B cell (primary cell): ENCODE measurements around the gene FEM1C. TPM values are rescaled to one million over a fixed set of nuclear protein-coding genes. Genes with fewer than 3 reads are reported as not detected.

ENCODE experiments used
- ATAC-seq: fragments of 200-7000 bp; cut with Tn5 transposase; one replicate; pipeline ENCODE4 v1.10.0; 2021; ENCODE audit warnings: low read depth, mild to moderate bottlenecking, moderate number of reproducible peaks, moderate library complexity
- CTCF ChIA-PET: fragments of 350-600 bp; sonication (Branson Sonifier 250); formaldehyde crosslinking; loops from one replicate; lab custom pipeline; 2021; ENCODE audit warnings: antibody characterized with exemption, inconsistent platforms; lab: Charles Lee
- POLR2A ChIA-PET: fragments of 350-600 bp; sonication (Branson Sonifier 250); formaldehyde crosslinking; loops from one replicate; lab custom pipeline; 2021; ENCODE audit warnings: antibody characterized with exemption; lab: Charles Lee
- DNase-seq: peaks from one replicate; pipeline ENCODE4 v3.0.0; 2013
- H2AFZ ChIP-seq: 2 replicates; pipeline ENCODE4 v1.6.1; 2012; ENCODE audit warnings: mild to moderate bottlenecking, low read depth, low read length; ENCODE audit not compliant: insufficient read depth, poor library complexity, severe bottlenecking
- H3K27ac ChIP-seq, 2 donors: 1 replicate in 1 of 2; 2 replicates in 1 of 2; pipeline ENCODE4 v1.5.1; 2012 to 2013; ENCODE audit warnings: low read length in 2 of 2, mild to moderate bottlenecking in 2 of 2, moderate library complexity in 1 of 2
- H3K27me3 ChIP-seq, 4 experiments: fragments of 200-600 bp in 1 of 4; sonication (generic) in 1 of 4; replicated peaks in 1 of 4; 1 replicate in 2 of 4; 2 replicates in 2 of 4; pipeline versions ENCODE4 v1.6.1 to v1.7.0; 2013 to 2016; ENCODE audit warnings: low read length in 3 of 4, mild to moderate bottlenecking in 2 of 4, mixed read lengths in 1 of 4, moderate library complexity in 1 of 4; ENCODE audit not compliant: insufficient read depth in 4 of 4, control insufficient read depth in 3 of 4; ENCODE audit errors: control extremely low read depth in 1 of 4
- H3K36me3 ChIP-seq, 2 experiments: replicated peaks in 1 of 2; 1 replicate in 1 of 2; 2 replicates in 1 of 2; pipeline versions ENCODE4 v1.6.1 to v1.7.1; 2013; ENCODE audit warnings: low read length in 1 of 2; ENCODE audit not compliant: insufficient read depth in 2 of 2, control insufficient read depth in 1 of 2; ENCODE audit errors: control extremely low read depth in 1 of 2, extremely low read depth in 1 of 2
- H3K4me1 ChIP-seq, 2 donors: fragments of 200-600 bp in 1 of 2; sonication (generic) in 1 of 2; 1 replicate in 1 of 2; 2 replicates in 1 of 2; pipeline versions ENCODE4 v1.5.1 to v1.6.1; 2013 to 2017; ENCODE audit warnings: low read length in 2 of 2; ENCODE audit not compliant: control insufficient read depth in 2 of 2, insufficient read depth in 2 of 2
- H3K4me2 ChIP-seq: replicated peaks from 2 replicates; pipeline ENCODE3; 2012; ENCODE audit warnings: mild to moderate bottlenecking, low read depth, low read length; ENCODE audit not compliant: poor library complexity, severe bottlenecking
- H3K4me3 ChIP-seq, 5 experiments: fragments of 200-600 bp in 1 of 5; sonication (generic) in 1 of 5; 1 replicate in 3 of 5; 2 replicates in 2 of 5; pipeline versions ENCODE4 v1.5.1 to v1.7.0; 2011 to 2016; ENCODE audit warnings: low read length in 4 of 5, mild to moderate bottlenecking in 4 of 5, low read depth in 2 of 5, control low read depth in 1 of 5, moderate library complexity in 1 of 5; ENCODE audit not compliant: insufficient read depth in 1 of 5; ENCODE audit errors: control extremely low read depth in 1 of 5, extremely low read depth in 1 of 5
- H3K79me2 ChIP-seq: fragments of 200-600 bp; sonication (generic); one replicate; pipeline ENCODE4 v1.6.0; 2016; ENCODE audit warnings: low read length; ENCODE audit not compliant: control insufficient read depth, insufficient read depth
- H3K9ac ChIP-seq: fragments of 200-600 bp; sonication (generic); 2 replicates; pipeline ENCODE4 v1.6.1; 2017; ENCODE audit warnings: mild to moderate bottlenecking, low read length, moderate library complexity
- H3K9me3 ChIP-seq, 3 donors: one replicate each; pipeline versions ENCODE4 v1.6.1 to v1.7.1; 2013; ENCODE audit warnings: low read length in 2 of 3; ENCODE audit not compliant: control insufficient read depth in 2 of 3, insufficient read depth in 1 of 3; ENCODE audit errors: control extremely low read depth in 1 of 3
- H4K20me1 ChIP-seq: 2 replicates; pipeline ENCODE4 v1.6.0; 2012; ENCODE audit warnings: mild to moderate bottlenecking, low read length; ENCODE audit not compliant: insufficient read depth, control insufficient read depth, poor library complexity, severe bottlenecking
- H3K27ac Mint-ChIP-seq: one replicate; pipeline ENCODE4 v1.8.0; 2021; ENCODE audit warnings: mixed read lengths
- H3K27me3 Mint-ChIP-seq: one replicate; pipeline ENCODE4 v1.8.0; 2021; ENCODE audit warnings: mixed read lengths
- H3K4me1 Mint-ChIP-seq: one replicate; pipeline ENCODE4 v1.8.0; 2021; ENCODE audit warnings: mixed read lengths
- H3K4me3 Mint-ChIP-seq: one replicate; pipeline ENCODE4 v1.8.0; 2021; ENCODE audit warnings: mixed read lengths
- H3K9me3 Mint-ChIP-seq: one replicate; pipeline ENCODE4 v1.8.0; 2022; ENCODE audit warnings: mixed read lengths; ENCODE audit not compliant: insufficient read depth
- EZH2 ChIP-seq: IDR thresholded peaks from 2 replicates; pipeline ENCODE4 v1.6.1; 2012; ENCODE audit warnings: borderline replicate concordance, low read depth, mild to moderate bottlenecking, moderate library complexity, low read length; ENCODE audit not compliant: insufficient read depth, poor library complexity, severe bottlenecking
- WGBS: methylation state at CpG from one replicate; pipeline ENCODE4 v1.1.5; 2013; ENCODE audit warnings: missing lambda C conversion rate; ENCODE audit not compliant: insufficient coverage; 5-methylcytosine and 5-hydroxymethylcytosine counted together
- intact Hi-C: fragments of 100-400 bp; cut with micrococcal nuclease; formaldehyde crosslinking; loops from one replicate; pipeline ENCODE4 v1.10.0; 2022
- polyA plus RNA-seq: library from polyadenylated mRNA; depleted of rRNA; stranded (reverse); fragments of >200 nt; gene quantifications from 2 replicates; pipeline ENCODE4 v1.2.3, GENCODE V29; 2012
- small RNA-seq: library from RNA; depleted of rRNA; stranded (forward); fragments of <200 nt; gene quantifications from one replicate; pipeline ENCODE3, GENCODE V24; 2012; ENCODE audit warnings: low replicate concordance, low read depth; ENCODE audit not compliant: insufficient read length
- total RNA-seq, 2 donors: library from RNA; stranded (reverse); fragments of 120-200 nt in 1 of 2; gene quantifications; 1 replicate in 1 of 2; 2 replicates in 1 of 2; pipeline versions ENCODE4 v1.2.3 to v1.2.4, GENCODE V29; 2013 to 2022
- TF ChIP-seq, protein P1 (sequence below): fragments of 200-600 bp; IDR thresholded peaks from one replicate; pipeline ENCODE4 v1.8.0; 2022; ENCODE audit warnings: antibody characterized with exemption, mild to moderate bottlenecking

Gene FEM1C
- total and polyA plus RNA-seq, 2 donors (not counting 1 experiment from before 2014, with no cell fraction given): 14.9 to 18.7 TPM

DNA sequence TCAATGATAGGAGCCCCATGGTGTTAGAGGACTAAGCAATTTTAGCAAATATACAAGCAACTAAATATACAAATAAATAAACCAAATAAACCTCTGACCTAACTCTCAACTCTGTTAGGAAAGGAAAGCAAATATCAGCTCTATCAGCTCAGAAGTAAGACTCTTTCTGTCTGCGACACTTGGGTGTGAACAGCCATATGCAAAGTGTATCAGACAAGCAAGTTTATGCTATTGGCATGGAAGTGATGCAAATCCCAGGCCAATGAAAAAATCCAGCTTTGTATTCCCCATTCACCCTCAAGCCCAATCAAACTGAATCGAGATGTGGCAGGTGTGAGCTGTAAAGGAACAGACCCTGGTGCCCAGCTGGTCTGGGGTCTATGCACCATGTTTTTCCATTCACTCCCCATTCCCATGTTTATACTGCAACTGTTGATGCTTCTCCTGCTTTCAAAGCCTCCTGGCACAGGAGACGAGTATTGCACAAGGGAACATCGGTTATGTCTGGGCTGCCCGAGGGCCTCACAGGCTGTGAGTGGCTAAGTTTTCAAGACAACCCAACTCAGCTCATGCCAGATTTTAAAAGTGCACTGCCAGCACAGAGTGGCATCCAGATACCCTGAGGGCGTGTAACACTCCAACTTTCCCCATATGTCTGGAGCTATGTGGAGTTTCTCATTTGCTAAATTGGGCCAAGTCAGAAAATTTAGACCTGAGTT is 73.1 kb downstream of the FEM1C start:
- Histone ChIP-seq H3K27ac (no peak overlapping the region), H3K79me2 (no peaks in the 10 kb centered on the region), H3K36me3 (no peaks in the 10 kb centered on the region), H3K4me3 (no peak overlapping the region), H3K4me2 (no peak overlapping the region), H3K4me1 (no peaks in the 10 kb centered on the region), H2AFZ (no peak overlapping the region), H3K27me3 (no peaks in the 10 kb centered on the region), H3K9me3 (no peaks in the 10 kb centered on the region), H4K20me1 (no peaks in the 10 kb centered on the region), H3K9ac (no peak overlapping the region)
- intact Hi-C loops: no loop called here
- no peaks in the 10 kb centered on the region for H3K4me1 Mint-ChIP-seq
- ChIA-PET POLR2A (no interaction called here), CTCF (no interaction called here)
- H3K27ac Mint-ChIP-seq: no peak overlapping the region
- no peaks in the 10 kb centered on the region for H3K9me3 Mint-ChIP-seq
- ATAC-seq: no peak
- H3K4me3 Mint-ChIP-seq: no peak overlapping the region
- peaks cover under 1% of the 10 kb centered on the region for H3K27me3 Mint-ChIP-seq
- TF ChIP-seq EZH2: no peak
- TF ChIP-seq, protein P1, sequence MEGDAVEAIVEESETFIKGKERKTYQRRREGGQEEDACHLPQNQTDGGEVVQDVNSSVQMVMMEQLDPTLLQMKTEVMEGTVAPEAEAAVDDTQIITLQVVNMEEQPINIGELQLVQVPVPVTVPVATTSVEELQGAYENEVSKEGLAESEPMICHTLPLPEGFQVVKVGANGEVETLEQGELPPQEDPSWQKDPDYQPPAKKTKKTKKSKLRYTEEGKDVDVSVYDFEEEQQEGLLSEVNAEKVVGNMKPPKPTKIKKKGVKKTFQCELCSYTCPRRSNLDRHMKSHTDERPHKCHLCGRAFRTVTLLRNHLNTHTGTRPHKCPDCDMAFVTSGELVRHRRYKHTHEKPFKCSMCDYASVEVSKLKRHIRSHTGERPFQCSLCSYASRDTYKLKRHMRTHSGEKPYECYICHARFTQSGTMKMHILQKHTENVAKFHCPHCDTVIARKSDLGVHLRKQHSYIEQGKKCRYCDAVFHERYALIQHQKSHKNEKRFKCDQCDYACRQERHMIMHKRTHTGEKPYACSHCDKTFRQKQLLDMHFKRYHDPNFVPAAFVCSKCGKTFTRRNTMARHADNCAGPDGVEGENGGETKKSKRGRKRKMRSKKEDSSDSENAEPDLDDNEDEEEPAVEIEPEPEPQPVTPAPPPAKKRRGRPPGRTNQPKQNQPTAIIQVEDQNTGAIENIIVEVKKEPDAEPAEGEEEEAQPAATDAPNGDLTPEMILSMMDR: no peak
- DNase-seq: no peak
- 91% methylated on average over 4 of the region's 6 CpGs for WGBS

DNA sequence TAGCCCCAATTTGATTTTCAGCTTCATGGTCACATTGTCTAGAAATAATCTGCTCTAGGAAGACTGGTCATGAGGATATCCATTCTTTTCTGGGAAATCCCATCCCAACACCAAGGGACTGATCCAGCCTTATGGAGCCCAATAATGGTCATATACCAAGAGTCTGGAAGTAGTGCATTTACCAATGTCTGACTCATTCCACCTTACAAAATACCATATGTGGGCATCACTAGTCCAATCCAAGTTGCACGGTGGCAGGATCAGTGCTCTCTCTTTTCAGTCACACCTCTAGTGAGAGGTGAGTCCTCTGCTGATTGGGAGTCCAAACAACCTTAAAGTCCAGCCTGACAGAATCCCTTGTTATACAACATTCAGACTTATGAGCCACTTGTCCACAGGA is 73.7 kb downstream of the FEM1C start:
- DNase-seq (no peak), ATAC-seq (no peak)
- Histone ChIP-seq H3K9ac (no peak overlapping the region), H3K27me3 (no peaks in the 10 kb centered on the region), H4K20me1 (no peaks in the 10 kb centered on the region), H3K79me2 (no peaks in the 10 kb centered on the region), H3K4me2 (no peak overlapping the region), H3K36me3 (no peaks in the 10 kb centered on the region), H2AFZ (no peak overlapping the region), H3K4me1 (no peaks in the 10 kb centered on the region), H3K9me3 (no peaks in the 10 kb centered on the region), H3K4me3 (no peak overlapping the region), H3K27ac (no peak overlapping the region)
- 100% methylated on average over 1 of the region's 1 CpG for WGBS
- ChIA-PET CTCF (no interaction called here), POLR2A (no interaction called here)
- Mint-ChIP-seq H3K4me3 (no peak overlapping the region), H3K9me3 (no peaks in the 10 kb centered on the region), H3K27ac (no peak overlapping the region), H3K4me1 (no peaks in the 10 kb centered on the region), H3K27me3 (no peaks in the 10 kb centered on the region)
- intact Hi-C loops: no loop called here
- TF ChIP-seq EZH2: no peak
- TF ChIP-seq, protein P1: no peak

Small RNA genes within 50 kb of the gene (small RNA-seq; reads per million reads assigned to genes)
- gene AC008628.1: not detected
- not detected for gene AC008628.2

Other genes with a start within 250 kb of the FEM1C start
- gene CCDC112, start 248.1 kb downstream of the FEM1C start, total RNA-seq: 9.6 and 11.1 TPM in 2 replicates
- gene CCDC112, start 248.1 kb downstream of the FEM1C start, polyA plus RNA-seq: 3.7 and 5.8 TPM in 2 replicates
- gene TICAM2, start 57.7 kb upstream of the FEM1C start, total RNA-seq: 4.9 and 5.4 TPM in 2 replicates
- gene TICAM2, start 57.7 kb upstream of the FEM1C start, polyA plus RNA-seq: 0.55 and 0.97 TPM in 2 replicates
- gene TMED7, start 81.3 kb upstream of the FEM1C start, total RNA-seq: 40.3 and 40.4 TPM in 2 replicates
- gene TMED7, start 81.3 kb upstream of the FEM1C start, polyA plus RNA-seq: 17.3 and 30.6 TPM in 2 replicates